T-helper 9 cell (primary cell): ENCODE results near the gene AADAT.
A peak's percentile ranks its signal among the peaks of the same experiment; 100 is the strongest.
"Not testable (repeated sequence)": the region's sequence is repeated elsewhere in the genome, so short reads cannot be mapped to it uniquely, and the experiment has no call there.

Experiments
- DNase-seq: peaks from one replicate; pipeline ENCODE4 v3.0.0-alpha.2; 2020

Gene AADAT

DNA sequence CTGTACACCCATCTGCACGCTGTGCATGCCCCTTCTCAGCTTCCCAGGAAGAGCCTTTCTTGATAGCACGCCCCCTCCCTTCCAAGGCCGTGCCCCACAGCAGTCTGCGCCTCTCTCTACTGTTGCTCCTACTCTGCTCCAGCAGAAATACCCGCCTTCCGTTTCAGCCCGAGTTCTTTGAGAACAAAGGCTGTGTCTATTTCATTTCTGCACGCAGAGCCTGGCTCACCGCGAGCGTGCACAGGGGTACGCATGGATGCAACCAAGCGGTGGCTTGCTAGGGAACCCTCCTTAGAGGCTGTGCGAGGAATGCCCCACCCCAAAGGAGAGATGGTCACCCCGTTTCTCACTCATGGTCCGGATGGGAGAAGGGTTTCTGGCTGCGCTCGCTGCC is 485 bp downstream of the AADAT start:
- DNase-seq = no peak

DNA sequence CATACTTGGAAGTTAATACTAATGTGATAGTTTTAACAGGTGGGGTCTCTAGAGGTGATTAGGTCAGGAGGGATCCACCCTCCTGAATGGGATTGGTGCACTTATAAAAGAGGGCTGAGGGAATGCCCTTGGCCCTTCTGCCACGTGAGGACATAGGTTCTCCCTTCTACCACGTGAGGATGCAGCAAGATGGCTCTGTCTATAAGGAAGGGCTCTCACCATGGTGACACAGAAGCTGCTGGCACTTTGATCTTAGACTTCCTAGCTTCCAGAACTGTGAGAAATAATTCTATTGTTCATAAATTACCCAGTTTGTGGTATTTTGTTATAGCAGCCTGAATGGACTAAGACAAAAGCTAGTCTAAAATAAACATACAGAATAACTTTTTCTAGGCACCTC is 1.0 kb downstream of the AADAT start:
- DNase-seq = no peak

GRCh38 chr4:170087163-170087700 is 2.5 kb downstream of the AADAT start:
- DNase-seq = no peak

DNA sequence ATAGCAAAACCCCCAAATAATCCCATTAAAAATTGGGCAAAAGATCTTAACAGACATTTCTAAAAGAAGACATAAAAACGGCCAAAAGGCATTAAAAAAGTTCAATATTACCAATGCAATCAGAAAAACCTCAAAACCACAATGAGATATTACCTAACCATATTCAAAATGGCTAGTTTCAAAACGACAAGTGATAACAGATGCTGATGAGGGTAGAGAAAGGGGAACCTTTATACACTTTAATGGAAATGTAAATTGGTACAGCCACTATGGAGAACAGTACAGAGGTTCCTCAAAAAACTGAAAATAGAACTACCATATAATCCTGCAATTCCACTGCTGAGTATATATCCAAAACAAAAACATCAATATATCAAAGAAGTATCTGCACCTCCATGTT is 6.2 kb downstream of the AADAT start:
- no peak for DNase-seq

- DNase-seq = no peak
Observed at GRCh38 chr4:170080496-170080895, 9.3 kb downstream of the AADAT start.

DNA sequence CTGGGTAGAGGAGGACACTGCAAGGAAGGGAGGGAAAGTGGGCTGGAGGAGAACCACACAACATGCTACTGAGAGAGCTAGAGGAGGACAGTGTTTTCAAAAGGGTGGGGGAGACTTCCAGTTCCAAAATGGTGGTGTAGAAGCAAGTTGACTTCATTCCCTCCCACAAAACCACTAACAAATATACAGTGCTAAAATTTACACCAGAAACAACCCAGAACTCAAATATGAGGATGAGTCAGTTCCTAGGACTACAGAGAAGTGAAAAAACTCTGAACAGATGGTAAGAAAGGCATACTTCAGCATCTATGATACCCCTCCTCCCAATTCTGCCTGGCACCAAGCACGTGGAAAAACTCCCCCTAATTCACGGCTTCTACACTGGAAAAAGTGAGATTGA is 9.8 kb downstream of the AADAT start:
- DNase-seq = no peak

GRCh38 chr4:170071196-170071595 is 18.6 kb downstream of the AADAT start:
- DNase-seq = no peak

DNA sequence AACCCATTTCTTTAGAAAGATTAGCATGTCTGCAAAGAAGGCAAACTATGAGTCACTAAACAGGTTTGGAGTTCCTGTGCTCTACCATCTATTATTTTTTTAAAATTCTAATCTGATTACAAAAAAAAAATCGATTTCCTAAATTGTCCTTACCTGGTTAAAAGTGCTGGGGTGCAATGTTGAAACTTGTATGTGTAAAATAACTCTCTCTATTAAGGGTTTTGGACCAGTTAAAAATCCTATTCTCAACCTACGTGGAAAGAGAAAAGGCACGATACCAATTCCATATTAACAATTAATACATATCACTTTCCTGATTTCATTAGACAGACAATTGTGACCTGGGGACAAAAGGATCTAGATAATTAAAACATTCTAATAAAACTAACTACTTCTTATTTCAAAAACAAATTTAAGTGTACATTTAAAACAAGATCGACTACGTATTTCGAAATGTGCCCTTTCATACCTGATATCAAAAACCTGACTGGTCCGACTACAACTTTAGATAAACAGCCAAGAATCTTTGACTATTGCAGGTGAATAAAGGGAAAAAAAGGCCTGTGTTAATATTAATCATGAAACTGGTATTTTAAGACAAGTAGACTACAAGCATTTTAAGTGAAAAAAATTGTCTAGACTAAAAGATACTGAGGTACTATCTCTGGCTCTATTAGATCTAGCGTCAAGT is 21.2 kb downstream of the AADAT start:
- DNase-seq = no peak

GRCh38 chr4:170059421-170059820 is 30.3 kb downstream of the AADAT start:
- no peak for DNase-seq

DNA sequence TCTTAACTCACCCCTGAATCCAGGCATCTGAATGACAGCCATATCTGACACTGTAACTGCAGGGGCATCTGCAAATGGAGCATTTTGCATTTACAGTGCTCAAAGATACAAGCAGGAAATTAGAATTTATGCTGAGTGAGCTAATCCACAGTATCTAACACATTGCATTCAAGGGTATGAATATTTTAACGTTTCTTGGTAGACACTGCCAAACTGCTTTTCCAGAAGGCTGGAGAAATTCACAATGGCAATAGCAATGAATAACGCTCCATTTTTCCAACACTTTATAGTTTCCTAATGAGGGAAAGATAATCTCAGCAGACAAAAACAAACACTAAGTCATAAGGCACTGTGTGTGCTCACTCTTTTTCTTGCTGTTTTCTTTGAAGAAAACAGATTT is 30.9 kb downstream of the AADAT start:
- no peak for DNase-seq

DNA sequence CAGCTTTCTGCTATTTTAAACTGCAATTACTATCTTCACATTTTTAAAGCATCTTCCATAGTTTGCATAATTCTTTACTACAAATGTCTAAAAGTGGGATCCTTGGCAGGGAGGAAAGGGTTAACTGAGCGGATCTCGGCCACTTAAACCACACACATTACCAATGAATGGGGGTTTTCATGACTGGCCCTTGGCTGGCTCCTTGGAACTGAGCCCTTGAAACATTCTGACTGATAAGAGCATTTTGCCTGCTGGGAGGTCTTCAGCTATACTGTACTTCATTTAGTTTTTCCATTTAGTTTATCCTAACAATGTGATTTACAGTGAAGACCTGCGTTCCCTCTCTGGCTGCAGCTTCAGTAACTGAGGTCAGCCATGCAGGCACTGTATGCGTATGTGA is 31.9 kb downstream of the AADAT start:
- DNase-seq = no peak

DNA sequence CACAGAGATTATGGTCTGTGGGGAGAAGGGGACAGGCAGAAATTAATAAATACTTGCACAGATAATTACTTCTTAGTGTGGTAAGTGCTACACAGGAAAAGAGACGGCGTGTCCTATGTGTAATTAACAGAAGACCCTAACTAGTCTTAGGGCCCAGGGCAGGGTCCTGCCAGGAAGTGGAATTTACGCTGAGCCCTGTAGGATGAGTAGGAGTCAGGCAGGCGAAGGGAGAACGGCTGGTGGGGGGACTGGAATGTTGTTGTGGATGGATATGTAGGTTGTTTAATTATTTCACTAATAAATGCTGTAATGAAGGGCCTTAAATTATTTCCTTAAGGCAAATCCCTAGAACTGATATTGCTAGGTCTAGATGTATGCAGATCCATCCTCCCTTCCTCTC is 36.8 kb downstream of the AADAT start:
- DNase-seq = no peak

- DNase-seq = no peak
Observed at GRCh38 chr4:170051402-170051801, 38.4 kb downstream of the AADAT start.

- DNase-seq = no peak
Observed at GRCh38 chr4:170049766-170050165, 40.0 kb downstream of the AADAT start.

DNA sequence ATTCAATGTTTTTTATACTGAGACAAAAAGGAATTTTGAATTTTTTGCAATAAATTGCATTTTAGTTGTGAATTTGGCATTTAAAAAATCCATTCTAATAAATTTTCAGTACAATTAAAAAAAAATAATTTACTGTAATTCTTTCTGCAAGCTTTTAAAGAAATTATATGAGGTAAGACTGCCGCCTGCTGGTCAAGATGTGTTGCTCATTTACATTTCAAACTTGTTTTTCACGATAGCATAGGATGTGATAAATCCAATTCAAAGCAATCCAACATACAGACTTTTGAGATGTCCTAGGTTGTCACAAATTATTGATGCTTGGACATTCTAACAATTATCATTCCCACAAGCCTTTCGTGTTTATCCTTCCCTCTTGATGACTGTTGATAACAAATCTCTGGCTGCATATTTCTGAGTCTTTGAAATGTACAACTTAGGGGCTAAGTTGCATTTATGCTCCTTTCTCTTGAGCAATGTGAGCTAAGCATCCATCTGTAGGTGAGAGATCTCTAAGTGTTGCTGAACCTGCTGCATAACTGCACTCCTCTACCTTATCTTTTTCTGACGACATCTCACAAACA is 41.9 kb downstream of the AADAT start:
- peak; percentile 50 for DNase-seq

- DNase-seq = not testable (repeated sequence)
Observed at GRCh38 chr4:170046156-170046555, 43.6 kb downstream of the AADAT start.

- no peak for DNase-seq
Observed at GRCh38 chr4:170040031-170040680, 49.6 kb downstream of the AADAT start.

- no peak for DNase-seq
Observed at GRCh38 chr4:170038769-170039168, 51.0 kb downstream of the AADAT start.

DNA sequence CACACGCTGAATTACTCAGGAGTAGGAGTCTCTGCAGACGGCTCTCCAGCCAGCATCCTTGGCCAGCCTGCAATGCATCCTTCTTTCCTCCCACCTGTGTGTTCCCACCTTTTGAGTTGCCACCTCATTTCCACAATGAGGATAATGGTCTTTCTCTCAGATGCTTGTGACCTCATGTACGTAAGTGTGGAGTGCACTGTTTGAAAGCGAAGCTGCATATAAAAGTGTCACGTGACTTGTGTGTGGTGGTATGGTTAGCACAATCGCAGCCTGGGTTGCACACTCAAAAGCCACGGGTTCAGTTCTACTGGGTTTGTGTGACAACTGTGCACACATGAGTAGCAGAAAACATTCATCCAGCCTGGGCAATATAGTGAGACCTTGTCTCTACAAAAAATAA is 51.5 kb downstream of the AADAT start:
- DNase-seq = no peak

DNA sequence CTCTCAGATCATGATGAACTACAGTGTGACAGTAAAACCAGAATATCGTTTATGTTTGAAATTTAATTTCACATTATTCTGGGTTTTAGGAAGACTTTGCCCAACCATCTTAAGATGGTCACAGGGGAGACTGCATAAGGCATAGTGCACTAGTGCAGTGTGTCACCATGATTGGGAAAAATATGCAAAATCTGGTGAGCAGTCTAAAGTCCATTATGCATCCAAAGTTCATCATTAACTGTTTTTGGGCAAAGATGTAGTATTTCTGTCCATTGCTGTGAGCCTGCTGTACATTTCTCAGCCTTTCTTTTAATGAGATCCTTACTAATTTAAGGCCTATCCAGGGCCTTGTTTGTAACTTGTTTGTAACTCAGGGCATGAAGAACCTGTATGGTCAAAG is 52.3 kb downstream of the AADAT start:
- no peak for DNase-seq

DNA sequence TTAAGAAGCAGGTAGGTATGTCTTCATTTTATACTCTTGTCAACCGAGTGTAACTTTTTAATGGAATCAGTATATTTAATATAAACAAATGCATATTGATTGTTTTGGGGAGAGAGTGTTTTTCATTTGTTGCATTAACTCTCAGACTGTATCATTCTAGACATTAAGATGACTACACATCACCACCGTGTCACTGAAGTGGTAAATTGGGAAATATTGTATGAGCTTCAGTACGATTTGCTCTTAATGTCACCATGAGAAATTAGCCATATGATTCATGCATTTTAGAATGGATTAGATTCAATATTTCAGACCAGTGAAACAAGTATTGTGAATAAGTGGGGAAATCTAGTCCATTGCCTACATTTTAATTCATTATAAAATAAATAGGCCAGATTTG is 53.9 kb downstream of the AADAT start:
- no peak for DNase-seq

DNA sequence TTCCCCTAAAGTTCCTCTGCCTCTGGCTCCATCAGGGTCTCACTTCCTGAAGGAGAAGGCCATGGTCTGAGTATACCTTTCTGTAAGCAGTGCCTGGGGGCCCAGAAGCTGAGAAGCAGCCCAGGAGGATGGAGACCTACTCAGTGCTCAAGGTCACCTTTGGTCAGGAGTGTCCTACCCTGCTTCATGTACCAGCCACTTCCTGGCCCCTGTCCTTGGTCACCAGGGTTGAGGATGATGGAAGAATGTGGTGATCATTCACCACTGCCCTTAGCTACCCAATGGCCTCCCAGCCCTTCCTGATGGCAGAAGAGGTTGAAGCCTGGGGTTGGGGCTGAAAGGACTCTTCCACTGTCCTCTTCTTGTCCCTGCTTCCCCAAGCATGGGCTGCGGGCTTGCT is 54.5 kb downstream of the AADAT start:
- no peak for DNase-seq

GRCh38 chr4:170033999-170034398 is 55.8 kb downstream of the AADAT start:
- DNase-seq = no peak

DNA sequence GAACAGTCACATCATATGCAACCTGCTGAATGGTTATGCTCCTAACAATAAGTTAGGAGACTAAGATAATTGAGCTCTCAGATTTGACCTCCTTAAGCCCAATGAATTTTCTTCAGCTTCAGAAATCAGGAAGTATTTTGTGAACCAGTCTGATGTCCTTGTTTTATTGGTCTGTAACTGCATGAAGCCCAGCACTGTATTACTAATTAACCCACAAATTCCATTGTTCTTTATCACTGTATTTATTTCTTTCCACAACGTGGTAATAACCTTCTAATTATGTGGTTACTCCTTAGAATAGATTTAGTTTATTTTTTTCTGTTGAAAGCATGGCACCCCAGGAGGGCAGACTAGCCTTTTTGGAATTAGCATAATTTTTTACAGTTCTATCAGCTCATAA is 59.6 kb downstream of the AADAT start:
- no peak for DNase-seq
